ENCODE data around the gene USP32. TPM values are rescaled to one million over a fixed set of nuclear protein-coding genes. Genes with fewer than 3 reads are reported as not detected.
"Not testable (repeated sequence)": the region's sequence is repeated elsewhere in the genome, so short reads cannot be mapped to it uniquely, and the experiment has no call there.

Gene USP32
- total RNA-seq, 1 donor: 28.5 TPM

DNA sequence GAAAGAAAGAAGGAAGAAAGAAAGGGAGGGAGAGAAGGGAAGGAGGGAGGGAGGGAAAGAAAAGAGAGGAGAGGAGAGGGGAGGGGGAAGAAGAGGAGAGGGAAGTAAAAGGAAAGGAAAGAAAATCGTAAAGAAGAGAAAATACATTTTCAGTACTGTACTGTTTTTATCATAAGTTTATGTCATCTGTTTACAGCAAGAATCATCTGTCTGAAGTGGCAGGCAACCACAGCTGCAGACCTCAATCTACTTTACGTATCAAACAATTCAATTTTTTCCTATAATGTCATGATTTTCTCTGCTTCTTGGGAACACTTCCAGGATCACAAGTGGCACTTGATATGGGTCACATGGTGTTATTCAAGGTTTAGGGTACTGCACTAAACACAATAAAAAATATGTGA lies 58.3 kb downstream of the USP32 start:
- DNase-seq (ENCODE audit: low read depth in 2 of 3, low spot score in 2 of 3): no peak

- not testable (repeated sequence) for DNase-seq (ENCODE audit: low read depth in 2 of 3, low spot score in 2 of 3)
Measured at GRCh38 chr17:60333072-60333471, 58.9 kb downstream of the USP32 start.

- DNase-seq (ENCODE audit: low read depth in 2 of 3, low spot score in 2 of 3): no peak
Measured at GRCh38 chr17:60332574-60332973, 59.4 kb downstream of the USP32 start.

DNA sequence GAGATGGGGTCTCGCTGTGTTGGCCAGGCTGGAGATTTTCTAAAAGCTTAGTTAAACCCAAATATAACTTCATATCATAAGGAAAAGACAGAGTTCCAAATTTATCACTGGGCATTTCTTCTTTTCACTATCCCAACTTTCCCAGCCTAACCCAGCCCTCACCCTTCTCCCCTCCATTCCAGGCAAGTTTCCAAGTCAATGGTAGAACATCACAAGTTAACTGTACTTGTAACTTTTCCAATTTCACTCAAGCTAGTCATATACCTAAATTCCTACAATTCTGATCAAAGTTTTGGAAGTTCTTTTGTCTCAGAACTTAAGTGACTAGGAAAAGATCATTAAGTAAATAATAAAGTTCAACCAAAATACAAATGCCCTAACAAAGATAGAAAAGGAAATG lies 61.2 kb downstream of the USP32 start:
- no peak for DNase-seq (ENCODE audit: low read depth in 2 of 3, low spot score in 2 of 3)

GRCh38 chr17:60328679-60329078 lies 63.3 kb downstream of the USP32 start:
- DNase-seq (ENCODE audit: low read depth in 2 of 3, low spot score in 2 of 3): no peak

DNA sequence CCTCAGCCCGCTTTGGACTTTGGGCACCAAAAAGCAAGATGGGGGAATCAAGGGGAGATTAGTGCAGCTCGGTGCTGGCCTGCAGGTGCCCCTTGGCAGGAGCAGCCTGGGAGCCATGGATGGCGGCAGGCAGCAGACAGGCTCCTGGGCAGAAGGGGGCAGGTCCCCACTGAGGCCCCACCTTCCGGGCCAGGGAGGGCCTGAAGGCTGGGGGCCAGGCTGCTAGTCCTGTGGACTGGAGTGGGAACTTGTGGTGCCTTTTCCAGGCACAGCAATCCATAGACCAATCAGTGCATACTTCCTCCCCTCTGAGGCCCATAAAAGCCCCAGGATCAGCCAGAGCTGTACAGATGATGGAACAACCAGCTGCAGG lies 64.0 kb downstream of the USP32 start:
- no peak for DNase-seq (ENCODE audit: low read depth in 2 of 3, low spot score in 2 of 3)

DNA sequence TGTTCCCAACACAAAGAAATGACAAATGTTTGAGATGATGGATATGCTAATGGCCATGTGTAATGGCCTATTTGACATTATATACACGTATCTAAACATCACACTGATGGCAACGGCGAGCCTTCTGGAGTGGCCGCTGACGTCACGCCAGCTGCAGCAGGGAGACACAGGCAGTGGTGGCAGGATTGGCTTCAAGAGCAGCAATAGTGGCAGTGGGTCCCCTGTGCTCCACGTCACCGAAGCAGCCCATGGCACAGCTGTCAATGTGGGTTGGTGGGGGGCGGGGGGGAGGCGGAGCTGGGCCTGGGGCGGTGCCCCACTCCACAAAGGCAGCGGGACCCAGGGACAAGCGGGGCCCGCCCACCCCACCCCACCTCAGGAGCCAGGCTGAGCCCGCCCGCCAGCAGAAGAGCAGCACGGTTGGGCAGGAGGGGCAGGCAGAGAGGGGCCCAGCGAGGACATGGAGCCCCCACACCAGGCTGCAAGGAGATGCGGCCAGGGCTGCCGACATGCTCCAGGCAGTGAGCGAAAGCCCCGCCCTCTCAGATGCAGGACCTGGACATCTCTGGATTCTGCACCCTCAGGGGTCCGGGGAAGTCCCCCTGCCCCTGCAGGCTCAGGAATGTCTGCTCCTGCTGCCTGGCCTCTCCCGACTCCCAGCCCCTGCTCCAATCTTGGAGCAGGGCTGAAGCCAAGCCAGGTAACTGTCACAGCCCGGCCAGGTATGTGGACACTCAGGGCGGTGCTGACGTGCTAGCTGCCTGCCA lies 64.6 kb downstream of the USP32 start:
- DNase-seq (ENCODE audit: low read depth in 2 of 3, low spot score in 2 of 3): no peak

GRCh38 chr17:60326702-60327101 lies 65.2 kb downstream of the USP32 start:
- DNase-seq (ENCODE audit: low read depth in 2 of 3, low spot score in 2 of 3): no peak

DNA sequence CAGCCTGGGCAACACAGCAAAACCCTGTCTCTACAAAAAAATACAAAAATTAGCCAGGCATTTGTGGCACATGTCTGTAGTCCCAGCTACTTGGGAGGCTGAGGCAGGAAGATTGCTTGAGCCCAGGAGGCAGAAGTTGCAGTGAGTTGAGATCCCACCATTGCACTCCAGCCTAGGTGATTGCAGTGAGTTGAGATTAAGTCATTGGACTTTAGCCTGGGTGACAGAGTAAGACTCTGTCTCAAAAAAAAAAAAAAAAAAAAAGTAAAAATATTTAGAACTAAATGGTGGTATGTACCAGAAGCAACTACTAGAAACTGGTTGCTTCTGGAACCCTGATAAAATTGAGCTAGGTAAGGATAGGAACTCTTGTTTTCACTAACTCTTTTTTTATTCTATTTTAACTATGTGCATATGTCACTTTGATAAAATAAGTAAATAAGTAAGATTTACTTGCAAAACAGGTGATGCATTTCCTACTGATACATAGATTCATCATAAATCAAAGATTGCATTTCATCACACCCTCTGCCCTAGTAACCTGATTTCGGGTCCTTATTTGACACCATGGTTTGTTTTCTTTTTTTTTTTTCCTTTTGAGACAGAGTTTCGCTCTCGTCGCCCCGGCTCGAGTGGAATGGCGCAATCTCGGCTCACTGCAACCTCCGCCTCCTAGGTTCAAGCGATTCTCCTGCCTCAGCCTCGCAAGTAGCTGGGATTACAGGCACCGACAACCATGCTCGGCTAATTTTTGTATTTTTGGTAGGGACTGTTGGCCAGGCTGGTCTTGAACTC lies 66.0 kb downstream of the USP32 start:
- no peak for DNase-seq (ENCODE audit: low read depth in 2 of 3, low spot score in 2 of 3)

- no peak for DNase-seq (ENCODE audit: low read depth in 2 of 3, low spot score in 2 of 3)
Measured at GRCh38 chr17:60323754-60324153, 68.2 kb downstream of the USP32 start.

GRCh38 chr17:60322056-60322387 lies 69.9 kb downstream of the USP32 start:
- no peak for DNase-seq (ENCODE audit: low read depth in 2 of 3, low spot score in 2 of 3)

GRCh38 chr17:60321336-60322055 lies 70.4 kb downstream of the USP32 start:
- no peak for DNase-seq (ENCODE audit: low read depth in 2 of 3, low spot score in 2 of 3)

DNA sequence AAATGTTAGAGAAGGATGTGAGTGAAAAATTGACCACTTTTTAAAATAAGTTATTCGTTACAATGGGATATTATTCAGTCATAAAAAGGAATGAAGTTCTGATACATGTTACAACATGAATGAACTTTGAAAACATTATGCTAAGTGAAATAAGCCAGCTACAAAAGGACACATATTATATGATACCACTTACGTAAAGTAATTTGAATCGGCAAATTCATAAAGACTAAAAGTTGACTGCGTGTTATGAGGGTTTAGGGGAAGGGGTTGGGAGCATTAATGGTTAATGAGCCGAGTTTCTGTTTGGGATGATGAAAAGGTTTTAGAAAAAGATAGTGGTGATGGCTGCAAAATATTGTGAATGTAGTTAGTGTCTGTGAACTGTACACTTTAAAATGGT lies 73.1 kb downstream of the USP32 start:
- DNase-seq (ENCODE audit: low read depth in 2 of 3, low spot score in 2 of 3): no peak

GRCh38 chr17:60318326-60318725 lies 73.6 kb downstream of the USP32 start:
- no peak for DNase-seq (ENCODE audit: low read depth in 2 of 3, low spot score in 2 of 3)

GRCh38 chr17:60315650-60316049 lies 76.3 kb downstream of the USP32 start:
- no peak for DNase-seq (ENCODE audit: low read depth in 2 of 3, low spot score in 2 of 3)

GRCh38 chr17:60314900-60315299 lies 77.0 kb downstream of the USP32 start:
- not testable (repeated sequence) for DNase-seq (ENCODE audit: low read depth in 2 of 3, low spot score in 2 of 3)

DNA sequence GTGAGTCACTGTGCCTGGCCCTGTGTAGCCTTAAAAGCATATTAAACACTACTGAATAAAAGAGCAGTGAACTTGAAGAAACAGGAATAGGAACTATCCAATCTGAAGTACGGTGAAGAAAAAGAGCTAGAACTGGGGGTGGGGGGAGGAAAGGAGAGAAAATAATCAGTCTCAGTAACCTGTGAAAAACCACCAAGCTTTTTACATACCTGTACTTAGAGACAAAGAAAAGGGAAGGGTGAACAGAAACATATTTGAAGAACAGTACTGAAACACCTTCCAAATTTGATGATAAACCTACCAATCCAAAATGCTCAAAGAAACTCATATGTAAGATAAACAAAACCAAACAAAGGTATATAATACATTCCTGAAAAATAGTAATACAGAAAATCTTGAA lies 77.5 kb downstream of the USP32 start:
- no peak for DNase-seq (ENCODE audit: low read depth in 2 of 3, low spot score in 2 of 3)

- no peak for DNase-seq (ENCODE audit: low read depth in 2 of 3, low spot score in 2 of 3)
Measured at GRCh38 chr17:60311936-60312335, 80.0 kb downstream of the USP32 start.

GRCh38 chr17:60311186-60311585 lies 80.7 kb downstream of the USP32 start:
- no peak for DNase-seq (ENCODE audit: low read depth in 2 of 3, low spot score in 2 of 3)

DNA sequence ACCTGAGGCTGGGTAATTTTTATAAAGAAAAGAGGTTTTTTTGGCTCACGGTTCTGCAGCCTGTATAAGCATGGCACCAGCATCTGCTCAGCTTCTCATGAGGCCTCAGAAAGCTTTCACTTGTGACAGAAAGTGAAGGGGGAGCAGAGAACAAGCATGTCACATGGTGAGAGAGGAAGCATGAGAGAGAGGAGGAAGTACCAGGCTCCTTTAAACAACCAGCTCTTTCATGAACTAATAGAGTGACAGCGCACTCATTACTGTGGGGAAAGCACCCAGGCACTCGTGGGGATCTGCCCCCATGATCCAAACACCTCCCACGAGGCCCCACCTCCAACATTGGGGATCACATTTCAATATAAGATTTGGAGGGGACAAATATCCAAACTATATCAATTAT lies 86.8 kb downstream of the USP32 start:
- DNase-seq (ENCODE audit: low read depth in 2 of 3, low spot score in 2 of 3): peak; percentile 1 to 56 (median 13)

- DNase-seq (ENCODE audit: low read depth in 2 of 3, low spot score in 2 of 3): no peak
Measured at GRCh38 chr17:60304502-60304901, 87.4 kb downstream of the USP32 start.

Measured in hematopoietic multipotent progenitor cell (in vitro differentiated cells).